ENCODE data around the gene RAD21L1. TPM values are rescaled to one million over a fixed set of nuclear protein-coding genes. Genes with fewer than 3 reads are reported as not detected.
A peak's percentile ranks its signal among the peaks of the same experiment; 100 is the strongest.

The RAD21L1 gene
- total and polyA plus RNA-seq, 4 donors: 0.02 to 0.23 TPM; not detected in 2

DNA sequence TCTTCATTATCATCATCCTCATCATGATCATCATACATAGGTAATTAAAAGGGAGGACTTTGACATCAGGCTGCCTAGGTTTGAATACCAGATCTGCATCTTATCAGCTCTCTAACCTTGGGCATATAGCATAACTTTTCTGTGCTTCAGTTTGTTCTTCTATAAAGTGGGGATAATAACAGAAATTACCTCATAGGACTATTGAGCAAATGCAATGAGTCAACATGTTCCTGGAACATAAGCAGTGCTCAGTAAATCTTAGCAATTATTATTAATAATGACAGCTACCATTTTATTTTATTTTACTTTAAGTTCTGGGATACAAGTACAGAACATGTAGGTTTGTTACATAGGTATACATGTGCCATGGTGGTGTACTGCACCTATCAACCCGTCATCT is 15.3 kb upstream of the RAD21L1 start:
- Histone ChIP-seq H3K9ac (ENCODE audit: insufficient read depth in 1 of 2, low read length in 2 of 2) (no peak overlapping the region), H3K36me3 (ENCODE audit: control insufficient read depth in 4 of 4, insufficient read depth in 4 of 4, low read length in 4 of 4) (no peaks in the 10 kb centered on the region), H3K4me1 (ENCODE audit: control insufficient read depth in 5 of 5, insufficient read depth in 5 of 5, low read length in 5 of 5) (peaks cover 0 to 14% (median 0%) of the 10 kb centered on the region in 5 donors), H3K27me3 (ENCODE audit: control insufficient read depth in 3 of 3, insufficient read depth in 3 of 3, low read length in 2 of 3) (peaks cover 0 to 7% (median 5%) of the 10 kb centered on the region in 3 donors), H3K9me3 (ENCODE audit: control insufficient read depth in 4 of 4, insufficient read depth in 3 of 4, low read length in 3 of 4) (no peaks in the 10 kb centered on the region), H3K4me3 (no peak overlapping the region), H3K27ac (ENCODE audit: low read depth in 1 of 2, low read length in 1 of 2) (no peak overlapping the region)
- ATAC-seq (ENCODE audit: insufficient read depth, low FRiP score) (no peak), DNase-seq (no peak)
- TF ChIP-seq, protein P1, sequence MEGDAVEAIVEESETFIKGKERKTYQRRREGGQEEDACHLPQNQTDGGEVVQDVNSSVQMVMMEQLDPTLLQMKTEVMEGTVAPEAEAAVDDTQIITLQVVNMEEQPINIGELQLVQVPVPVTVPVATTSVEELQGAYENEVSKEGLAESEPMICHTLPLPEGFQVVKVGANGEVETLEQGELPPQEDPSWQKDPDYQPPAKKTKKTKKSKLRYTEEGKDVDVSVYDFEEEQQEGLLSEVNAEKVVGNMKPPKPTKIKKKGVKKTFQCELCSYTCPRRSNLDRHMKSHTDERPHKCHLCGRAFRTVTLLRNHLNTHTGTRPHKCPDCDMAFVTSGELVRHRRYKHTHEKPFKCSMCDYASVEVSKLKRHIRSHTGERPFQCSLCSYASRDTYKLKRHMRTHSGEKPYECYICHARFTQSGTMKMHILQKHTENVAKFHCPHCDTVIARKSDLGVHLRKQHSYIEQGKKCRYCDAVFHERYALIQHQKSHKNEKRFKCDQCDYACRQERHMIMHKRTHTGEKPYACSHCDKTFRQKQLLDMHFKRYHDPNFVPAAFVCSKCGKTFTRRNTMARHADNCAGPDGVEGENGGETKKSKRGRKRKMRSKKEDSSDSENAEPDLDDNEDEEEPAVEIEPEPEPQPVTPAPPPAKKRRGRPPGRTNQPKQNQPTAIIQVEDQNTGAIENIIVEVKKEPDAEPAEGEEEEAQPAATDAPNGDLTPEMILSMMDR (IDR thresholded peaks at IDR 0.05; ENCODE audit: control extremely low read depth, extremely low read depth): no peak
- WGBS, 2 donors: 96 to 100% methylated on average over 1 of the region's 1 CpG

DNA sequence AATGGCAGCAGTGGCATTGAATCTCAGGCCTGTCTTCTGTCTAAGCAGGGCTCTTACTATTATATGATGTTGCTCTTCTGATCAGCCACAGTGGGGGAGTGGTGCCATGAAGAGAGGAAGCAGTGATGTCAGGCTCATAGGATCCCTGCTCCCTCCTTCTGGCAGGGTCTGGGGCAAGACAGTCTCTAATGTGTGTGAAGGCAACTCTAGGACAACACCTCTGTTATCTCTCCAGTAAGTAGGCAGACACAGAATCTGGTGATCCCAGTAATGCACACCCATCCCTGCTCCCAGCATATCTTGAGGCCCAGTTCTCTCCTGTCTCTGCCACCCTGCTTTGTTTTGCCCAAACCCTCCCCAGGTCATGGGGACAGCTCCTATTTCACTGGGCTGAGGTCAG is 13.8 kb upstream of the RAD21L1 start:
- Histone ChIP-seq H3K4me3 (no peak overlapping the region), H3K36me3 (ENCODE audit: control insufficient read depth in 4 of 4, insufficient read depth in 4 of 4, low read length in 4 of 4) (no peaks in the 10 kb centered on the region), H3K9me3 (ENCODE audit: control insufficient read depth in 4 of 4, insufficient read depth in 3 of 4, low read length in 3 of 4) (no peaks in the 10 kb centered on the region), H3K27ac (ENCODE audit: low read depth in 1 of 2, low read length in 1 of 2) (no peak overlapping the region), H3K4me1 (ENCODE audit: control insufficient read depth in 5 of 5, insufficient read depth in 5 of 5, low read length in 5 of 5) (peaks cover 0 to 5% (median 0%) of the 10 kb centered on the region in 5 donors), H3K27me3 (ENCODE audit: control insufficient read depth in 3 of 3, insufficient read depth in 3 of 3, low read length in 2 of 3) (peaks cover 0 to 7% (median 5%) of the 10 kb centered on the region in 3 donors), H3K9ac (ENCODE audit: insufficient read depth in 1 of 2, low read length in 2 of 2) (no peak overlapping the region)
- ATAC-seq (ENCODE audit: insufficient read depth, low FRiP score) (no peak), DNase-seq (no peak)
- TF ChIP-seq, protein P1 (IDR thresholded peaks at IDR 0.05; ENCODE audit: control extremely low read depth, extremely low read depth): no peak

DNA sequence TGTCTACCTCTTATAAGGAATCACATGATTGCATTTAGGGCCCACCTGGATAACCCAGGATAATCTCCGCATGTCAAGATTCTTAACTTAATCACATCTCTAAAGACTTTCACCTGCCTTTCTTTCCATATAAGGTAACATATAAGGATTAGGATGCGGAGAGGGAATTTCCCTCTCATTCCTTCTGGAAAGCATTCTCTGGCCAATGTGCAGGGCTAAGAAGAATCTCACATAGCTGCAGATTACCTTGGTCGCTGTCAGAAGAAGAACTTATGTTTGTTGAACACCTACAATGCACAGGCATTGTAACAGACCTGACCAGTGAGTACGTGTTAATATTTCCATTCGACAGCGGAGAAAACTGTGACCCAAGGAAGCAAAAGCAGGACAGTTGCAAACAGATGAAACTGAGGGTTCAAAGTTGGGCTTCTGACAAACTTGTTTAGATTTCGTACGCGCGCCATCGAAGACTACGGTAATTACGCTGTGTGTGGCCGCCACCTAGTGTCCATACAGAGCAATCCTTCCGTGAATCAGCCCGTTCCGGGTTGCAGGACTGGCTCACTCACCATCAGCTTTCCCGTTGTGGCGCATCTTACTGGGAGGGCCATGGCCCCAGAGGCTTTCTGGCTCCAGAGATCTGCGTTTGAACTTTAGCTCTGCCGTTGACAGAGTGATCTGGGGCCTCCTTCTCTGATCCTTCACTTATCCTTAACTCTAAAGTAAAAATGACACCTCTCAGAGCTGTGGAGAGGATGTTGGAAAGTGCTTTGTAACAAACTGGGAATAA is 13.0 kb upstream of the RAD21L1 start:
- H3K9me3 ChIP-seq (ENCODE audit: control insufficient read depth in 4 of 4, insufficient read depth in 3 of 4, low read length in 3 of 4): no peaks in the 10 kb centered on the region
- WGBS, 2 donors: 13 to 15% methylated on average over 21 of the region's 21 CpGs
- H3K9ac ChIP-seq (ENCODE audit: insufficient read depth in 1 of 2, low read length in 2 of 2): no peak overlapping the region
- peaks cover 0 to 7% (median 5%) of the 10 kb centered on the region in 3 donors for H3K27me3 ChIP-seq (ENCODE audit: control insufficient read depth in 3 of 3, insufficient read depth in 3 of 3, low read length in 2 of 3)
- H3K36me3 ChIP-seq (ENCODE audit: control insufficient read depth in 4 of 4, insufficient read depth in 4 of 4, low read length in 4 of 4): no peaks in the 10 kb centered on the region
- peak; percentile 78 to 88 (median 81) for DNase-seq
- TF ChIP-seq, protein P1 (IDR thresholded peaks at IDR 0.05; ENCODE audit: control extremely low read depth, extremely low read depth): peak; percentile 80
- ATAC-seq (ENCODE audit: insufficient read depth, low FRiP score): peak; percentile 77
- H3K4me3 ChIP-seq: no peak overlapping the region
- peaks cover 0 to 4% (median 0%) of the 10 kb centered on the region in 5 donors for H3K4me1 ChIP-seq (ENCODE audit: control insufficient read depth in 5 of 5, insufficient read depth in 5 of 5, low read length in 5 of 5)
- H3K27ac ChIP-seq (ENCODE audit: low read depth in 1 of 2, low read length in 1 of 2): no peak overlapping the region

Data from lung (tissue), 12 donors.